HCT116 (cell line): ENCODE measurements around the gene PRRC2A. TPM values are rescaled to one million over a fixed set of nuclear protein-coding genes. Genes with fewer than 3 reads are reported as not detected.

Experiments
- ATAC-seq: fragments of 200-7000 bp; cut with Tn5 transposase; 2 replicates; pipeline ENCODE4 v1.9.1; 2020; ENCODE audit warnings: mild to moderate bottlenecking, moderate library complexity
- BruUV-seq: library from RNA; stranded (reverse); fragments of 400-500 nt; replicated peaks from 2 replicates; lab custom pipeline; 2021; lab: Mats Ljungman, UMichigan
- CTCF ChIA-PET: fragments of 300-600 bp; sonication (Branson Sonifier 250); formaldehyde crosslinking; loops from one replicate; lab custom pipeline; 2021; ENCODE audit warnings: antibody characterized with exemption; lab: Charles Lee
- POLR2A ChIA-PET: fragments of 300-600, 350-600 bp; sonication (Branson Sonifier 250); formaldehyde crosslinking; loops from one replicate; lab custom pipeline; 2021; ENCODE audit warnings: antibody characterized with exemption; lab: Charles Lee
- RAD21 ChIA-PET, 2 experiments: fragments of 300-600 bp; sonication (Branson Sonifier 250); formaldehyde crosslinking; loops; one replicate each; lab custom pipeline; 2023; ENCODE audit warnings: low total read pairs in 2 of 2; ENCODE audit not compliant: uncharacterized antibody in 2 of 2, unreplicated experiment in 2 of 2, low non-redundant PET in 1 of 2; lab: Charles Lee
- DNase-seq: peaks from one replicate; pipeline ENCODE4 v3.0.0-alpha.2; 2010; ENCODE audit warnings: low read depth, low spot score
- H2AFZ ChIP-seq: fragments of 200-600 bp; shearing (Covaris generic), sonication (generic); 2 replicates; pipeline ENCODE4 v1.6.1; 2017; ENCODE audit warnings: low read depth, mixed run types, mixed read lengths, antibody characterized with exemption, low read length; ENCODE audit not compliant: poor library complexity, severe bottlenecking
- H3K27ac ChIP-seq: 2 replicates; pipeline ENCODE4 v1.5.1; 2012; ENCODE audit warnings: low read depth, low read length
- H3K27me3 ChIP-seq: fragments of 200-600 bp; sonication (generic); 2 replicates; pipeline ENCODE4 v1.6.1; 2016; ENCODE audit warnings: mixed run types, low read length, mixed read lengths; ENCODE audit not compliant: insufficient read depth
- H3K36me3 ChIP-seq, 2 experiments: fragments of 200-500 bp in 1 of 2; fragments of 200-600 bp in 1 of 2; sonication (Bioruptor generic) in 1 of 2; sonication (generic) in 1 of 2; 2 replicates each; pipeline versions ENCODE4 v1.5.1 to v1.6.1; 2014 to 2016; ENCODE audit warnings: low read length in 2 of 2, inconsistent platforms in 1 of 2, mixed read lengths in 1 of 2, mixed run types in 1 of 2; ENCODE audit not compliant: insufficient read depth in 2 of 2, control insufficient read depth in 1 of 2
- H3K4me1 ChIP-seq, 2 experiments: fragments of 200-600 bp in 1 of 2; sonication (generic) in 1 of 2; 2 replicates each; pipeline versions ENCODE4 v1.5.1 to v1.6.1; 2012 to 2017; ENCODE audit warnings: low read length in 2 of 2, inconsistent platforms in 1 of 2, mild to moderate bottlenecking in 1 of 2, mixed read lengths in 1 of 2, mixed run types in 1 of 2, moderate library complexity in 1 of 2; ENCODE audit not compliant: insufficient read depth in 2 of 2, control insufficient read depth in 1 of 2
- H3K4me2 ChIP-seq: fragments of 200-600 bp; sonication (generic); 2 replicates; pipeline ENCODE4 v1.6.1; 2017; ENCODE audit warnings: mixed run types, low read length, mixed read lengths
- H3K4me3 ChIP-seq, 2 experiments: fragments of 200-600 bp in 1 of 2; sonication (generic) in 1 of 2; replicated peaks in 1 of 2; 2 replicates each; pipeline ENCODE4 v1.5.1; 2011 to 2016; ENCODE audit warnings: low read length in 2 of 2, control low read depth in 1 of 2, low read depth in 1 of 2, mild to moderate bottlenecking in 1 of 2, mixed read lengths in 1 of 2, mixed run types in 1 of 2
- H3K79me2 ChIP-seq: fragments of 200-600 bp; sonication (generic); 2 replicates; pipeline ENCODE4 v1.6.1; 2017; ENCODE audit warnings: mild to moderate bottlenecking, mixed run types, low read length, moderate library complexity, mixed read lengths; ENCODE audit not compliant: insufficient read depth
- H3K9ac ChIP-seq: fragments of 200-600 bp; sonication (generic); 2 replicates; pipeline ENCODE4 v1.6.1; 2016; ENCODE audit warnings: low read length, mixed read lengths
- H3K9me2 ChIP-seq: fragments of 200-600 bp; sonication (generic), shearing (Covaris generic); 2 replicates; pipeline ENCODE4 v1.6.1; 2017; ENCODE audit warnings: mixed run types, mild to moderate bottlenecking, moderate library complexity; ENCODE audit not compliant: insufficient read depth
- H3K9me3 ChIP-seq, 2 experiments: fragments of 200-500 bp in 1 of 2; fragments of 200-600 bp in 1 of 2; sonication (Bioruptor generic) in 1 of 2; sonication (generic) in 1 of 2; 2 replicates each; pipeline ENCODE4 v1.6.1; 2014 to 2017; ENCODE audit warnings: low read length in 2 of 2, mixed read lengths in 2 of 2, inconsistent platforms in 1 of 2, low read depth in 1 of 2, mild to moderate bottlenecking in 1 of 2, mixed run types in 1 of 2, moderate library complexity in 1 of 2; ENCODE audit not compliant: control insufficient read depth in 1 of 2, insufficient read depth in 1 of 2
- H4K20me1 ChIP-seq: fragments of 200-600 bp; sonication (generic), shearing (Covaris generic); 2 replicates; pipeline ENCODE4 v1.6.1; 2017; ENCODE audit warnings: mixed run types, mild to moderate bottlenecking, moderate library complexity; ENCODE audit not compliant: insufficient read depth
- SP1 ChIP-seq: IDR thresholded peaks from 2 replicates; pipeline ENCODE4 v1.6.1; 2012; ENCODE audit warnings: low read depth
- TCF7L2 ChIP-seq: IDR thresholded peaks from 2 replicates; pipeline ENCODE4 v1.7.0; 2011; ENCODE audit warnings: borderline replicate concordance, inconsistent platforms; ENCODE audit not compliant: insufficient read depth, insufficient read length; ENCODE audit errors: extremely low read depth
- intact Hi-C: fragments of 100-400 bp; cut with micrococcal nuclease; formaldehyde crosslinking; loops from 2 replicates; pipeline ENCODE4 v1.10.0; 2022
- total RNA-seq: library from RNA; stranded (reverse); gene quantifications from one replicate; pipeline ENCODE4 v1.2.1, GENCODE V29; 2021; ENCODE audit not compliant: unreplicated experiment
- TF ChIP-seq, protein P1 (sequence below): IDR thresholded peaks from 2 replicates; pipeline ENCODE4 v1.6.1; 2012
- TF ChIP-seq, protein P2 (sequence below): IDR thresholded peaks from 2 replicates; pipeline ENCODE4 v1.6.1; 2011; ENCODE audit warnings: mild to moderate bottlenecking, low read length, moderate library complexity; ENCODE audit not compliant: insufficient replicate concordance; ENCODE audit errors: extremely low read depth
- TF ChIP-seq, protein P3 (sequence below): IDR thresholded peaks from 2 replicates; pipeline ENCODE4 v1.6.1; 2012

The PRRC2A gene
- total RNA-seq, 1 experiment from 2014 or later: 250 TPM

DNA sequence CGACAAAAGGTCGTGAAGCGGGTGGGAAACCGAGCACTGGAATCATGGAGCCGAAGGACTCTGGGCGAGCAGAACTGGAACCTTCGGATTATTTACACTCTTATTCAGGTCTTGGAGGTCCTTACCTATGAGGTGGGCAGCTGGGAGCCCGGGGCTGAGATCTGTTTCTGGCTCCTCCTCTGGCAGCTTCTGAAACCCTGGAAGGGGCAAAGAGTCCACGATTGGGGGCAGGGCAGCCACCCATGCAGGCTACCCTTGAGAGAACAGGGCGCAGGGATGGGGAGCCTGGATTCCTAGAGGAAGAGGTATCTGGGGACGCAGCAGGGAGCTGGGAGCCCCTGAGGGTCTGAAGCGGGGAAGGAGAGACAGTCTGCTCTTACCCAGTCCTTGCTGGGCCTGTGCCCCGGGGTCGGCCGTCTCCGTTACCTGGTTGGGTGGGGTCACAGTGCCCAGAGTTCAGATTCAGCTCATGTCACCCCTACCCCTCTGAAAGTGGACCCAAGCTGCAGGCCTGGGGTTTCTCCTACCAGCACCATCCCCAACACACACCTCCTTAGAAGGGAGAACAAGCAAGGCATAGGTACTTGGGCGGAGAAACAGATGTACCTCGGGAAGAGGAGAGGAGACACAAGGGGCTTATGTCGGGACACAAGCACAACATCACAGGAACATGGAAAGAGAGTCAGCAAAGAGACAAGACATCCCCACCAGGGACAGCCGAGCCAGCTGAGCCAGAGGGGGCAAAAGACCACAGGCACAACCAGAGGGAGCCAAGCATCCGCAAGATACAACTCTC is 38.9 kb upstream of the PRRC2A start:
- TF ChIP-seq, protein P1, sequence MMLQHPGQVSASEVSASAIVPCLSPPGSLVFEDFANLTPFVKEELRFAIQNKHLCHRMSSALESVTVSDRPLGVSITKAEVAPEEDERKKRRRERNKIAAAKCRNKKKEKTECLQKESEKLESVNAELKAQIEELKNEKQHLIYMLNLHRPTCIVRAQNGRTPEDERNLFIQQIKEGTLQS: no peak
- TF ChIP-seq SP1: no peak
- TF ChIP-seq TCF7L2: no peak
- TF ChIP-seq, protein P2, sequence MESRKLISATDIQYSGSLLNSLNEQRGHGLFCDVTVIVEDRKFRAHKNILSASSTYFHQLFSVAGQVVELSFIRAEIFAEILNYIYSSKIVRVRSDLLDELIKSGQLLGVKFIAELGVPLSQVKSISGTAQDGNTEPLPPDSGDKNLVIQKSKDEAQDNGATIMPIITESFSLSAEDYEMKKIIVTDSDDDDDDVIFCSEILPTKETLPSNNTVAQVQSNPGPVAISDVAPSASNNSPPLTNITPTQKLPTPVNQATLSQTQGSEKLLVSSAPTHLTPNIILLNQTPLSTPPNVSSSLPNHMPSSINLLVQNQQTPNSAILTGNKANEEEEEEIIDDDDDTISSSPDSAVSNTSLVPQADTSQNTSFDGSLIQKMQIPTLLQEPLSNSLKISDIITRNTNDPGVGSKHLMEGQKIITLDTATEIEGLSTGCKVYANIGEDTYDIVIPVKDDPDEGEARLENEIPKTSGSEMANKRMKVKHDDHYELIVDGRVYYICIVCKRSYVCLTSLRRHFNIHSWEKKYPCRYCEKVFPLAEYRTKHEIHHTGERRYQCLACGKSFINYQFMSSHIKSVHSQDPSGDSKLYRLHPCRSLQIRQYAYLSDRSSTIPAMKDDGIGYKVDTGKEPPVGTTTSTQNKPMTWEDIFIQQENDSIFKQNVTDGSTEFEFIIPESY: no peak
- TF ChIP-seq, protein P3, sequence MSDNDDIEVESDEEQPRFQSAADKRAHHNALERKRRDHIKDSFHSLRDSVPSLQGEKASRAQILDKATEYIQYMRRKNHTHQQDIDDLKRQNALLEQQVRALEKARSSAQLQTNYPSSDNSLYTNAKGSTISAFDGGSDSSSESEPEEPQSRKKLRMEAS: no peak
- BruUV-seq: TSS peak; percentile 66
- POLR2A ChIA-PET: interaction anchor here (1.4 to 1.9 kb wide), 2 partner anchors 12 to 35 kb away, joined by 3 to 6 read pairs; partner anchors contain the start of genes ATP6V1G2 and NFKBIL1
- CTCF ChIA-PET: interaction anchor here (1.1 to 7.8 kb wide), 4 partner anchors 11 to 16 kb away, joined by 3 to 70 read pairs (median 5); no protein-coding TSS in a partner anchor
- Histone ChIP-seq H3K4me2 (peak overlapping the region; percentile 97), H3K36me3 (no peaks in the 10 kb centered on the region), H3K9me2 (no peaks in the 10 kb centered on the region), H3K4me1 (peaks cover 4 to 15% of the 10 kb centered on the region in 2 experiments; a peak in 2 of 4 replicates), H3K4me3 (peak overlapping the region; percentile 65 to 75), H4K20me1 (no peaks in the 10 kb centered on the region), H2AFZ (peak overlapping the region; percentile 79), H3K27me3 (no peaks in the 10 kb centered on the region), H3K79me2 (no peaks in the 10 kb centered on the region), H3K9me3 (no peaks in the 10 kb centered on the region), H3K27ac (peak overlapping the region; percentile 8; the same call in 1 of the 2 replicates), H3K9ac (peak overlapping the region; percentile 73)
- RAD21 ChIA-PET: no interaction called here
- intact Hi-C loops: no loop called here
- DNase-seq (no peak), ATAC-seq (no peak)
